Ovary (tissue), 10 donors: ENCODE measurements around the gene ACOT8. TPM values are rescaled to one million over a fixed set of nuclear protein-coding genes. Genes with fewer than 3 reads are reported as not detected.
A peak's percentile ranks its signal among the peaks of the same experiment; 100 is the strongest.

Experiments
- DNase-seq, 5 donors: peaks; one replicate each; pipeline ENCODE4 v3.0.0-alpha.2; 2019 to 2020
- H3K27ac ChIP-seq, 2 donors: fragments of 200-600 bp; one replicate each; pipeline versions ENCODE4 v1.5.1 to v1.8.0; 2019 to 2022
- H3K27me3 ChIP-seq: fragments of 200-600 bp; one replicate; pipeline ENCODE4 v1.8.0; 2022
- H3K36me3 ChIP-seq: fragments of 200-600 bp; sonication (generic); one replicate; pipeline ENCODE4 v1.5.1; 2019
- H3K4me1 ChIP-seq: one replicate; pipeline ENCODE4 v1.8.1; 2013; ENCODE audit warnings: mild to moderate bottlenecking, moderate library complexity; ENCODE audit not compliant: insufficient read depth
- H3K4me3 ChIP-seq: fragments of 200-600 bp; sonication (generic); one replicate; pipeline ENCODE4 v1.5.1; 2017
- H3K9me3 ChIP-seq, 2 donors: fragments of 200-600 bp in 1 of 2; sonication (generic) in 1 of 2; one replicate each; pipeline versions ENCODE4 v1.5.1 to v1.8.1; 2013 to 2019; ENCODE audit warnings: mild to moderate bottlenecking in 1 of 2, moderate library complexity in 1 of 2
- CTCF ChIP-seq, 3 donors: fragments of 450-650 bp in 2 of 3; fragments of 200-600 bp in 1 of 3; IDR thresholded peaks; one replicate each; pipeline versions ENCODE4 v1.5.1 to v1.8.0; 2016 to 2022; ENCODE audit warnings: antibody characterized with exemption in 3 of 3, mild to moderate bottlenecking in 1 of 3
- EP300 ChIP-seq: sonication (generic); formaldehyde crosslinking; IDR thresholded peaks from one replicate; pipeline ENCODE4 v1.6.1; 2017; ENCODE audit warnings: antibody characterized with exemption
- POLR2A ChIP-seq: fragments of 450-650 bp; IDR thresholded peaks from one replicate; pipeline ENCODE4 v1.6.1; 2017; ENCODE audit warnings: antibody characterized with exemption, mild to moderate bottlenecking, moderate library complexity
- WGBS, 3 donors: extraction: QIAGEN DNeasy Blood & Tissue Kit in 1 of 3; methylation state at CpG; one replicate each; pipeline versions ENCODE4 v1.1.5 to v1.1.7; 2013 to 2017; 5-methylcytosine and 5-hydroxymethylcytosine counted together
- intact Hi-C, 4 donors: fragments of 100-400 bp; cut with DNase I; formaldehyde crosslinking; loops; one replicate each; pipeline versions ENCODE4 v1.11.0 to v1.15.1; 2022 to 2023
- long read RNA-seq, 3 donors: library from polyadenylated mRNA in 2 of 3; unstranded in 2 of 3; transcript quantifications; one replicate each; pipeline ENCODE4 v2.0.0 and lab custom pipeline, GENCODE V29; 2021 to 2026
- polyA plus RNA-seq, 2 donors: library from polyadenylated mRNA; stranded (reverse); fragments of 200-250 nt in 1 of 2; fragments of 350-450 nt in 1 of 2; fragmentation: Illumina TruSeq in 1 of 2; extraction: RNeasy Lipid Tissue Mini Kit (QIAGEN cat#74804) in 1 of 2; gene quantifications; one replicate each; pipeline ENCODE4 v1.2.3, GENCODE V29; 2013 to 2014
- total RNA-seq, 7 donors: library from RNA; depleted of rRNA in 2 of 7; stranded (reverse); fragments of >200 nt in 2 of 7; fragmentation: NEBNext Ultra II Directional in 3 of 7; extraction: Animal tissue kit (Norgen Biotek cat#: 25700) in 3 of 7; gene quantifications; one replicate each; pipeline versions ENCODE4 v1.1.0 to v1.2.4, GENCODE V29; 2016 to 2023
- donor health status: DM: no; HTN: no; CAD: no; lungs with moderate emphysema.
- donor health status: DM: no; HTN: no; CAD: no.
- donor health status: Bipolar disorder and iron deficiency.
- donor health status: DM: yes; HTN: yes; CAD: no.
- donor health status: DM: no; HTN: no; CAD: no.
- donor health status: DM: yes; HTN: yes; CAD: no.

Gene ACOT8
- total RNA-seq: 10 to 100 TPM; 18.4 to 26.7 (median 19.6) TPM
- 10 to 100 TPM; 13.5 to 21.9 TPM for polyA plus RNA-seq
- long read RNA-seq, donor 1, transcript ACOT8-201 (6 exons, 1,168 nt): major isoform, 28 of 74 reads
- long read RNA-seq, donor 1, transcript ACOT8-204 (6 exons, 1,197 nt): minor isoform, 5 of 74 reads
- long read RNA-seq, donor 1, transcript ACOT8-207 (4 exons, 1,268 nt): minor isoform, 9 of 74 reads
- long read RNA-seq, donor 1, partial matches to known transcripts: 9 of 74 reads
- long read RNA-seq, donor 1, other reads (novel, unspliced or antisense): 17 of 74 reads
- long read RNA-seq, donor 2, transcript ACOT8-201 (6 exons, 1,168 nt): major isoform, 6 of 11 reads
- long read RNA-seq, donor 2, partial matches to known transcripts: 0 of 11 reads
- long read RNA-seq, donor 2, other reads (novel, unspliced or antisense): 0 of 11 reads
- long read RNA-seq, donor 3, transcript ACOT8-201 (6 exons, 1,168 nt): major isoform, 12 of 31 reads
- long read RNA-seq, donor 3, partial matches to known transcripts: 1 of 31 reads
- long read RNA-seq, donor 3, other reads (novel, unspliced or antisense): 13 of 31 reads

DNA sequence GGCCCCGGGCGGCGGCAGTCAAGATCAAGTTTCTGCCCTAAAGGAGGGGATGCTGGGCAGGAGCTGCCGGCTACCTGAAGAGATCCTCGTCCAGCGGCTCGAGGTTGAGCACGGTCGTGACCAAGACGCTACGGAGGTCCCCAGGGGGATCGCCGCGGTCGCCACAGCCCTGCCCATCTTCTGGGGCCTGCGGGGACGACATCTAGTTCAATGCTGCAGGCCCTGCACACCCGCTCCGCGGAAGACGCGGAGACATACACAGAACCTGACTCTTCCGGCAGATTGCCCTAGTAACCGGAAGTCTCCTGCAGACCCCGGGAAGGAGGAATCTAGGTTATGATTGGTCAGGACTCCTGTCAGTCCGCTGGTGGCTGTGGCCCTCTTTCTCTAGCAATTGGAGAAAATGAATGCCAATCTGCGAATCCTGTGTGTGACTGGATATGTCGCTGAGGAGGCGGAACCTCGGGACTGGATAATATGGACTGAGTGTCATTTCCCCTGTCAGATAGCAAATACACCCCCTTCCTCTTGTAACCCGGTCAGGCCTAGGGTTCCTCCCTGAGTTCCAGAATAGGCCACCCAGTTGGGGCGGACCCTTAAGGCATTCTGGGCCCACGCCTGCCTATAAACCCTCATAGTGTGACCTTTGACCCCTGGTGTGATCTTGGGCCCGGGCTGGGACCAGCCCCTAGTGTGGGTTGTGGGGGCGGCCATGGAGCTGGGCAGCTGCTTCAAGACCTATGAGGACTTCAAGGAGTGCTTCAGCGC is at the start of gene ACOT8, which contains the start of gene ZSWIM3:
Gene ACOT8 (minus strand): TSS at position 279 of the 768 bp plus-strand sequence. CDS start 77 bp downstream, at position 202.
Gene ZSWIM3 (plus strand): TSS at position 501 of the 768 bp plus-strand sequence. CDS start 212 bp downstream, at position 713.
- H3K27ac ChIP-seq: peak within 1 kb of the TSS in 1 of 2 donors; percentile 61
- peak within 1 kb of the TSS; percentile 71 for H3K4me3 ChIP-seq
- H3K4me1 ChIP-seq: peaks cover 8% of the 10 kb centered on the region
- 0 to 1% (median 0%) methylated on average over 24 to 36 of the region's 36 CpGs for WGBS, 3 donors
- no peak for TF ChIP-seq POLR2A
- no peak for TF ChIP-seq CTCF (IDR thresholded peaks at IDR 0.05)
- TF ChIP-seq EP300: no peak
- intact Hi-C loops: no loop called here
- DNase-seq: peak; percentile 89 to 98 (median 95)
- H3K9me3 ChIP-seq: no peaks in the 10 kb centered on the region
- no peaks in the 10 kb centered on the region for H3K36me3 ChIP-seq
- H3K27me3 ChIP-seq: no peaks in the 10 kb centered on the region

DNA sequence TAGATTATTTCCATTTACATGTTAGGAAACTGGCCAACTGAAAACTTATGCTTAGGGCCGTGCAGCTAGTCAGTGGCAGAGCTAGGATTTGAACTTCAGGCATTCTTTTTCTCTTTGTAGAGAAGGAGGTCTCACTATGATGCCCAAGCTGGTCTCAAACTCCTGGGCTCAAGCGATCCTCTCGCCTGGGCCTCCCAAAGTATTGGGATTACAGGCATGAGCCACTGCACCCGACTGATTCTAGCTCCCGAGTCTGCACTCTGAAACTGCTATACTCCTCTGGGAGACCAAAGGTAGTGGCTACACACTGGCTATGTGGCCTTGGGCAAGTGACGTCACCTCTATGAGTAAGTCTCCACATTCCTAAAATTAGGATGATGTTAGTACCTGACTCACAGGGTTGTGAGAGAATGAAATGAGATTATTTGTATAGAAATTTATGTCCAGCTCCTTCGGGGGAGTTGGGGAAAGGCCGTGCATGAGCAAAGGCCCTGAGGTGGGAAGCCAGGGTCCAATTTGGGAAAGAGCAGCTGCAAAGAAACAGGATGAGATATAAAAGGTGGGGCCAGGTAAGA is 48.4 kb upstream of the ACOT8 start:
- TF ChIP-seq CTCF (IDR thresholded peaks at IDR 0.05) (no peak), POLR2A (no peak), EP300 (no peak)
- H3K4me1 ChIP-seq: peaks cover 3% of the 10 kb centered on the region
- H3K27ac ChIP-seq: no peak overlapping the region
- H3K9me3 ChIP-seq: no peaks in the 10 kb centered on the region
- H3K4me3 ChIP-seq: no peak overlapping the region
- intact Hi-C loops: no loop called here
- WGBS, 3 donors: 71 to 76% (median 74%) methylated on average over 8 of the region's 8 CpGs
- H3K27me3 ChIP-seq: no peaks in the 10 kb centered on the region
- no peak for DNase-seq
- no peaks in the 10 kb centered on the region for H3K36me3 ChIP-seq

DNA sequence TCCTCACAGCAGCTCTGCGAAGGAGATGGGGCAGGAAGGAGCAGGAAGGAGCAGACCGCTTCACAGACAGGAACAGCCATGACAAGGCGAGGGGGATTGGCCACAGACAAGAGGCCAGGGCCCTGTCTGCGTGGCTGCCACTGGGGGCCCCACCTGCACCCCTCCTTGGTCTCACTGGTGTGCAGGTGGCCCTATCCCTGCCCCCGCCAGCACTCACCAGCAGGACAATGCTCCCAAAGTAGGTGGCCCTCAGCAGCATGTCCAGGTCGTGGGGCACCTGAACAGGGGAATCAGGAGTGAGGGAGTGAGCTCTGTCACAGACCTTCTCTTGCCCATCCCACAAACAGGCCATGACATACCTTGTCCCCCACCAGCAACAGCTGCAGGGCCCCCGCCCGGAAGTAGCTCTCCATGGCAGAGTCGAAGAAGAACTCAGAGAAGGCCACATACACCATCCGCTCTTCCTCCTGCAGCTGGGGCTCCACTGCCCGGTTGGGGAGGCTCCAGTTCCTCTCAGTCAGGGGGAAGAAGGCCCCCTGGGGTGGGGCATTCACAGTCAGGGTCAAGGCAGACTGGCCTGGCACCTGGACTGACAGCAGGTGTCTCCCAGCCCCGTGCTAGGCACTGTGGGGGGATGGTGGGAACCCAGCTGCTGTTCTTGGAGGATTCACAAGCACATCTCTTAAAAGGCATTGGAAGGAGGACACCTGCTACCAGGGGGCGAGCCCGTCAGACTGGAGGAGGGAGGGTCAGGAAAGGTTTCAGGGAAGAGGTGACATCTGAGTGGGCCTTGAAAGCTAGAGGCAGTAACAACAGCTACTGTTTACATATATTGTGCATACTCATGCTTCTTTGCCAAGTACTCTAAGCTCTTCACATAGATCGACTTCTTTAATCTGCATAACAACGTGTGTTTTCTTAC is 47.7 kb upstream of the ACOT8 start:
- Histone ChIP-seq H3K4me3 (no peak overlapping the region), H3K36me3 (no peaks in the 10 kb centered on the region), H3K27ac (no peak overlapping the region), H3K4me1 (no peaks in the 10 kb centered on the region), H3K27me3 (no peaks in the 10 kb centered on the region), H3K9me3 (no peaks in the 10 kb centered on the region)
- 74 to 80% (median 74%) methylated on average over 16 of the region's 16 CpGs for WGBS, 3 donors
- intact Hi-C loops: no loop called here
- TF ChIP-seq EP300 (no peak), CTCF (IDR thresholded peaks at IDR 0.05) (no peak), POLR2A (no peak)
- no peak for DNase-seq
